GM19023 (cell line): Measurements from ENCODE around the gene KRTAP4-12.
"Not testable (repeated sequence)": the region's sequence is repeated elsewhere in the genome, so short reads cannot be mapped to it uniquely, and the experiment has no call there.

Source experiments
- ATAC-seq: cut with Tn5 transposase; IDR thresholded peaks from one replicate; pipeline ENCODE4 v1.9.1; 2021; ENCODE audit warnings: mild to moderate bottlenecking, moderate library complexity; ENCODE audit not compliant: unreplicated experiment

KRTAP4-12 gene

DNA sequence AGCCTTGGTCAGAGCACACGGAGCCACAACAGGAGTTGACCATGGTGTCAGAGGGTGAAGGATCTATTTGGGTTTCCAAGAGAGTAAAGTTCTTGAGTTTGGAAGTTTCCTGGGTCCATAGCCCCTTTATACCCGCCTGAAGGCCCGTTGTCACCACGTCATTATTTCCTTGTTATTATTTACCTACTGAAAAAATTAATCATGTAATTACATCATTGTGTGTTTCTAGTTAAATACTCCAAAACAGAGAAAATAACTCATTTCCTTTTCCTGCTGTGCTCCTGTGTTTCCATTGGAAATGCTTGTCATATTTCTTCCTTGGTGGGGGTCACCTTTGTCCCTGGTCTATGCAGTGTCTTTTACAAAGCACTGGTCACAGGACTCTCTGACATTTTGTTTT is 25.9 kb downstream of the KRTAP4-12 start, which contains the start of gene KRTAP4-8:
Gene KRTAP4-8 (minus strand): TSS at position 101 of the 400 bp plus-strand sequence. CDS start 58 bp downstream, at position 43.
- no peak for ATAC-seq

DNA sequence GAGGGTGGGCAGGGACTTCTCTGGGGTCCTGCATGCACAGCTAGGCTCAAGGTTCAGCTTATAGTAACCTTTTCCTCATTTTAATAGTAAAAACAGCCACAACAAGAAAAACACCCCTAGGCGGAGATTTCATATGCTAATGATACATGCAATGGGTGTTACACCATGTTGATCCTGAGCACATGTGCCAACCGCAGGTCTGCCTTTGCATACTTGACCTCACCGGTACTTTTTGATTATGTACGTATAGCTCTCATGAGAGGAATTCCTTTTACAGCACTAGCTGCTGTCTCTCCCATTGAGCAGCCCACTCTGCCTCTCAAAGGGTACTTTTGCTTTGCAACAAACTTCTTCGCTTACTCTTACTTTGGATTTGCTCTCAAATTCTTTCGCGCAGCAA is 27.9 kb downstream of the KRTAP4-12 start:
- no peak for ATAC-seq

DNA sequence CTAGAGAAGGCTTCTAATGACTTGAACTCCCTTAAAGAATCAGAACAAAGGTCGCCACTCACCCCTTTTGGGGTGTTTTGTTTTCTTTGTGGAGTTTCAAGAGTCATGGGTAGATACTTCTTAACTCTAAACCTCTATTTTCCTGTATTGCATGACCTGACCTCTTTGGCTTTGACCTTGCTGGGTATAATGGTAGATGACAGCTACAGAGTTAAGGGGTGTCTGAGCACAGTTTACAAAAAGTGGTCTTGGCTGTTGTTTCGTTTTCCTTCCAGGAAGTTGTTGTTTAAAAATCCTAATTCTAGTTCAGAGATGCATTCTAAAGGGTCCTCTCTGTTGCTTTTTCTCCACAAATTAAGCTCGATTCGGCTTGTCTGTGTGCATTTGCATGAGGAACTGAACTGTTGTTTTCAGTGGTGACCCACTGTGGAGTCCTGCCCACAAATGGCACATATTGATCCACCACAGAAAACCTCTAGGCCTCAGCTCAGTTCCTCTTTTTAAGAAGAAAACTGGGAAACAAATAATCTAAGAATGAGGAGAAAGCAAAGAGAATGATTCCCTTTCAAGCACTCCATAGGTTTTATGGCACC is 35.1 kb downstream of the KRTAP4-12 start:
- ATAC-seq, result not testable (repeated sequence)

DNA sequence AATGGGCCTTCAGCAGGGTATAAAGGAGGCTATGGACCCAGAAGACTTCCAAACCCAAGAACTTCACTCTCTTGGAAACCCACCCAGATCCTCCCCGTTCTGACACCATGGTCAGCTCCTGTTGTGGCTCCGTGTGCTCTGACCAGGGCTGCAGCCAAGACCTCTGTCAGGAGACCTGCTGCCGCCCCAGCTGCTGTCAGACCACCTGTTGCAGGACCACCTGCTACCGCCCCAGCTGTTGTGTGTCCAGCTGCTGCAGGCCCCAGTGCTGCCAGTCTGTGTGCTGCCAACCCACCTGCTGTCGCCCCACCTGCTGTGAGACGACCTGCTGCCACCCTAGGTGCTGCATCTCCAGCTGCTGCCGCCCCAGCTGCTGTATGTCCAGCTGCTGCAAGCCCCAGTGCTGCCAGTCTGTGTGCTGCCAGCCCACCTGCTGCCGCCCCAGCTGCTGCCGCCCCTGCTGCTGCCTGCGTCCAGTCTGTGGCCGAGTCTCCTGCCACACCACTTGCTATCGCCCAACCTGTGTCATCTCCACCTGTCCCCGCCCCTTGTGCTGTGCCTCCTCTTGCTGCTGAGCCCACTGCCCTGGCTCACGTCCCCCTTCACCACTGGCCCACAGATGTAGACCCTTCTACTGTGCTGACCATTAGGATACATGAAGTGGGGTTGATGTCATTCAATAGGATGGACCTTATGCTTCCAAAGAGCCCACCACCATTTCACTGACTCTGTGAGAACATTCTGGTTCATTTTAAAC is 39.7 kb downstream of the KRTAP4-12 start, which contains the start of gene KRTAP4-7:
Gene KRTAP4-7 (plus strand): TSS at position 51 of the 757 bp plus-strand sequence. CDS start 57 bp downstream, at position 108.
- not testable (repeated sequence) for ATAC-seq

- ATAC-seq, result not testable (repeated sequence)
These were observed 40.6 kb downstream of the KRTAP4-12 start for GRCh38 chr17:41083427-41083826.

GRCh38 chr17:41082626-41083025 is 41.4 kb downstream of the KRTAP4-12 start:
- no peak for ATAC-seq

DNA sequence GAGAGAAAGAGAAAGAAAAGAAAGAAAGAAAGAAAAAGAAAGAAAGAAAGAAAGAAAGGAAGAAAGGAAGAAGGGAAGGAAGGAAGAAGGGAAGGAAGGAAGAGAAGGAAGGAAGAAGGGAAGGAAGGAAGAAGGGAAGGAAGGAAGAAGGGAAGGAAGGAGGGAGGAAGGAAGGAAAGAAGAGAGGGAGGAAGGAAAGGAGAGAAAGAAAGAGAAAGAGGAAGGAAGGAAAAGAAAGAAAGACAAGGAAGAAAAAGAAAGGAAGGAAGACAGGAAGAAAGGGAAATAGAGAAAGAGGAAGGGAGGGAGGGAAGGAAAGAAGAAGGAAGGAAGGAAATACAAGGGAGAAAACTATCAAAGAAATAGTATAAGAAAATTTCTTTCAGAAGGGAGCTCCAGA is 47.2 kb downstream of the KRTAP4-12 start:
- no peak for ATAC-seq

DNA sequence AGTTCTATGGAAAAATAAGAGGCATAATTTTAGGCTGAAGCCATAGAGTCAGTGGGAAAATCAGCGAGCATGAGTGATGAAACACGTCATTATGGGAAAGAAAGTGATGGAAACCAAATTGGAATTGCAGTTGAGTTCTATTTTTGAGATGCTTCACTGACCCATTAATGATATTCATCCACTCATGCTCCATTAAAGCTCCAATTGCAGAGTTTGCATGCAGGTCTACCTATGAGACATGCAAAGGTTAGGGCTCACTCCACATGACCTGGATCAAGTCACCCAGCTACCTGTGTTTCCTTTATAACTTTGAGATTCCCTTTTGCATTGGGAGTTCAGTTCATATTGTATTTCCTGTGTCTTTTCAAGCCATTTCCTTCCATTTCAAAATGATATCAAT is 50.3 kb downstream of the KRTAP4-12 start:
- ATAC-seq, result no peak
